HUES64 (cell line): Measurements from ENCODE around the gene PRKCQ.
"Not testable (repeated sequence)": the region's sequence is repeated elsewhere in the genome, so short reads cannot be mapped to it uniquely, and the experiment has no call there.

Experiments used
- H3K27ac ChIP-seq: 2 replicates; pipeline ENCODE4 v1.7.0; 2013; ENCODE audit warnings: low read depth, low read length, inconsistent platforms
- H3K27me3 ChIP-seq: 2 replicates; pipeline ENCODE4 v1.6.1; 2013; ENCODE audit warnings: mild to moderate bottlenecking, low read length; ENCODE audit not compliant: insufficient read depth
- H3K36me3 ChIP-seq: 2 replicates; pipeline ENCODE4 v1.6.1; 2013; ENCODE audit warnings: mild to moderate bottlenecking, low read length; ENCODE audit not compliant: insufficient read depth
- H3K4me1 ChIP-seq: 2 replicates; pipeline ENCODE4 v1.6.1; 2013; ENCODE audit warnings: mild to moderate bottlenecking, low read length, moderate library complexity; ENCODE audit not compliant: insufficient read depth
- H3K4me3 ChIP-seq: 2 replicates; pipeline ENCODE4 v1.5.1; 2013; ENCODE audit warnings: mild to moderate bottlenecking, low read length, moderate library complexity
- H3K9ac ChIP-seq: 2 replicates; pipeline ENCODE4 v1.6.1; 2013; ENCODE audit warnings: mild to moderate bottlenecking, low read depth, low read length
- H3K9me3 ChIP-seq: 2 replicates; pipeline ENCODE4 v1.6.1; 2013; ENCODE audit warnings: low read depth, low read length; ENCODE audit not compliant: insufficient read depth
- WGBS: fragments of 150-250, 120-280 bp; methylation state at CpG from one replicate; pipeline ENCODE4 v1.1.7; 2013; ENCODE audit warnings: missing lambda C conversion rate; 5-methylcytosine and 5-hydroxymethylcytosine counted together

The PRKCQ gene

GRCh38 chr10:6490614-6491013 lies 89.5 kb downstream of the PRKCQ start:
- no peak overlapping the region for H3K9ac ChIP-seq
- H3K9me3 ChIP-seq = no peaks in the 10 kb centered on the region
- H3K27ac ChIP-seq = no peak overlapping the region
- no peaks in the 10 kb centered on the region for H3K4me1 ChIP-seq
- H3K27me3 ChIP-seq = no peaks in the 10 kb centered on the region
- 96% methylated on average over 4 of the region's 4 CpGs for WGBS
- H3K36me3 ChIP-seq = peaks cover 48% of the 10 kb centered on the region
- no peak overlapping the region for H3K4me3 ChIP-seq

DNA sequence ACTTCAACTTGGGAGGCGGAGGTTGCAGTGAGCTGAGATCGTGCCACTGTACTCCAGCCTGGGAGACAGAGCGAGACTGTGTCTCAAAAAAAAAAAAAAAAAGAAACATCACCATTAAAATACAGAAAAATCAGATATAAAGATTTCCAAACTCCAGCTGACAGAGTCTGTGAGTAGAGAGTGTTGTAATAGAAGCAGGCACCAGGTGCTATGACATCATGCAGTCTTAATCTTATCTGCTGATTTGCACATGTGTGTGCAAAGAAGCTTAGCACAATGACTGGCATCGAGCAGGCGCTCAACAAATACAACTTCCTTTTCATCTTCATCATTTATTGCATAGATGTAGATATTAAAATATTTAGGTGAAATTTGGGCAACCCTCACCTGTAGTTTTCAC lies 92.2 kb downstream of the PRKCQ start:
- Histone ChIP-seq H3K27ac (no peak overlapping the region), H3K4me1 (no peaks in the 10 kb centered on the region), H3K4me3 (no peak overlapping the region), H3K36me3 (peaks cover 55% of the 10 kb centered on the region; the same call in 1 of the 2 replicates), H3K9me3 (no peaks in the 10 kb centered on the region), H3K27me3 (no peaks in the 10 kb centered on the region), H3K9ac (no peak overlapping the region)
- WGBS = 95% methylated on average over 5 of the region's 5 CpGs

- peaks cover 63% of the 10 kb centered on the region; the same call in 1 of the 2 replicates for H3K36me3 ChIP-seq
- 91% methylated on average over 6 of the region's 6 CpGs for WGBS
- H3K27me3 ChIP-seq = no peaks in the 10 kb centered on the region
- no peaks in the 10 kb centered on the region for H3K9me3 ChIP-seq
- no peak overlapping the region for H3K9ac ChIP-seq
- H3K27ac ChIP-seq = no peak overlapping the region
- H3K4me3 ChIP-seq = no peak overlapping the region
- H3K4me1 ChIP-seq = no peaks in the 10 kb centered on the region
Measured at GRCh38 chr10:6486309-6486708, 93.8 kb downstream of the PRKCQ start.

DNA sequence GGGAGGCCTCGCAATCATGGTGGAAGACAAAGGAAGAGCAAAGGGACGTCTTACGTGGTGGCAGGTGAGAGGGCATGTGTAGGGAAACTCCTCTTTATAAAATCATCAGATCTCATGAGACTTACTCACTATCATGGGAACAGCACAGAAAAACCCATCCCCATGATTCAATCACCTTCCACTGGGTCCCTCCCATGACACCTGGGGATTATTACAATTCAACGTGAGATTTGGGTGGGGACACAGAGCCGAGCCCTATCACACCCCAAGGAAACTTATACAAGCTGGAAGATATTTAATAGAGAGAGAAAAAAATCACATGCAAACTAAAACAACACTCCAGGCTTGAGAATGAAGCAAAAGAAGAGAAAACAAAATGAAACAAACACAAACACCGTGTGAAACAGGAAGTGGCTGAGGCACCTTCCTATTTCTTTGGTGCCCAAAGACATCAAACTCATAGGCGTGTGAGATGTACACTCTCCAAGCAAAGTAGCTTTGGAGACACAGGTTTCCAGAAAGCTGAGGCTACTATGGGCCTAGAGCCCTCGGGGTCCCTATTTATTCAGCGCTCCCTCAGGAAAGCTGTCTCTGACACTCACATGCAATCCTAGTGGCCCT lies 97.2 kb downstream of the PRKCQ start:
- Histone ChIP-seq H3K27ac (no peak overlapping the region), H3K9me3 (no peaks in the 10 kb centered on the region), H3K4me3 (no peak overlapping the region), H3K9ac (no peak overlapping the region), H3K4me1 (no peaks in the 10 kb centered on the region), H3K27me3 (no peaks in the 10 kb centered on the region), H3K36me3 (peaks cover 68% of the 10 kb centered on the region; the same call in 1 of the 2 replicates)
- 96% methylated on average over 8 of the region's 9 CpGs for WGBS

DNA sequence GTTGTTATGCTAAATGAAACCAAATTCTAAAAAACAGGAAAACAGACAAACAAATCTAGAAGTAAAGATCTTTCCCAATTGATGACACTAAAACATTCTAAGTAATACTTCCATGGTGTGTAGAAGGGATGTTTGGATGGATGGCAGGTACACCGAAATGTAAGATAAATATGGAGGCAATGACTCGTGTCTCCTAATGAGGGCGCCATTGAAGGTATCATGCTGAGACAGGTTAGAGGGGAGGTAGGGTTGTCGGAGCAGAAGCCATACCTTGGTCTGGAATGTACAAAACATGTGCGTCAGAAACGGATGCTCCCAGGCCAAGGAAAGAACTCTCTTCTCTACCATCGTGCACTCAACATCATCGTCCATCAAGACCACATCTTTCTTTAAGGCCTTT lies 101.4 kb downstream of the PRKCQ start:
- H3K9ac ChIP-seq = no peak overlapping the region
- 92% methylated on average over 8 of the region's 8 CpGs for WGBS
- no peaks in the 10 kb centered on the region for H3K4me1 ChIP-seq
- H3K4me3 ChIP-seq = no peak overlapping the region
- no peaks in the 10 kb centered on the region for H3K9me3 ChIP-seq
- H3K27ac ChIP-seq = no peak overlapping the region
- no peaks in the 10 kb centered on the region for H3K27me3 ChIP-seq
- H3K36me3 ChIP-seq = peaks cover 51% of the 10 kb centered on the region; the same call in 1 of the 2 replicates

DNA sequence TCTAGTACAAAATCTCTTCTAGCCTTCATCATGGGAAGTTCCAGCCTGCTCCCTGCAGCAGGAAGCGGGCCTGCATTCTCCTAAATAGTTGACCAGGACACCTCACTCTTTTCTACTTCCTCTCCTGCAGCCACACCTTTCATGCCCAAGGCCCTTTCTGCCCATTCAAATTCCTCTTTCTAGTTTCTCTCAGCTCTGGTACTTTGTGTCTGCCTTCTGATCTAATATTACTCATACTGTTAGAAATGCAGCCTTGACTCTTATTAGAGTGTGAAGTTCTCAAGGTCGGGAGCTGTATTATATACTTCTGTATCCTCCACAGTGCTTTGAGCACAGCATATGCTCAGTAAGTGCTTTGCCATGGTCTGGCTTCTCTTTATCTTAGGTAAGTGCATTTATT lies 103.1 kb downstream of the PRKCQ start:
- Histone ChIP-seq H3K9ac (no peak overlapping the region), H3K4me1 (no peaks in the 10 kb centered on the region), H3K9me3 (no peaks in the 10 kb centered on the region), H3K27me3 (no peaks in the 10 kb centered on the region), H3K36me3 (peaks cover 35% of the 10 kb centered on the region; the same call in 1 of the 2 replicates), H3K27ac (no peak overlapping the region), H3K4me3 (no peak overlapping the region)
- WGBS = 98% methylated on average over 2 of the region's 2 CpGs

- peaks cover 24% of the 10 kb centered on the region; the same call in 1 of the 2 replicates for H3K36me3 ChIP-seq
- H3K9me3 ChIP-seq = no peaks in the 10 kb centered on the region
- no peaks in the 10 kb centered on the region for H3K27me3 ChIP-seq
- WGBS = 92% methylated on average over 5 of the region's 5 CpGs
- no peaks in the 10 kb centered on the region for H3K4me1 ChIP-seq
- H3K9ac ChIP-seq = no peak overlapping the region
- H3K4me3 ChIP-seq = no peak overlapping the region
- no peak overlapping the region for H3K27ac ChIP-seq
Measured at GRCh38 chr10:6474871-6475270, 105.2 kb downstream of the PRKCQ start.

DNA sequence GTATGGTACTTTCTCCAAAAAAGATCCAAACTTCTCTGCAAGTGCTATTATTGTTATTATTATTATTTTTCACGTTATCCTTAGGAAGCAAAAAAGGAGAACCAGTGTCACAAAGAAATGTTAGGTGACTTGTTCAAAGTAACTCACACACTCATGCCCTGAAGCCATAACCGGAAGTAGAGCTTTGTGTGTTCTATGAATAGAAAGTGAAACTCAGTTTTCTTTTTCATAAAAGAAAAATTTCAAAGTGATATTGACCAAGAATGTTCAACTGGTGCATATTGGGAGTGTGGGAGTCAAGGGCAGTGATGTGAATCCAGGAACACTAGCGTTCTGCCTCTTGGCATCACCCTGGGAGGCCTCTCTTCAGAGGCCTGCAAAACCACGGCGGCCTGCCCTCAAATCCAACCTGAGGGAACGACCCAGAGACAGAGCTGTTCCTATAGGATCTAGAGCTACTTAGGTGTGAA lies 106.1 kb downstream of the PRKCQ start:
- 94% methylated on average over 6 of the region's 6 CpGs for WGBS
- no peak overlapping the region for H3K9ac ChIP-seq

GRCh38 chr10:6473430-6473829 lies 106.6 kb downstream of the PRKCQ start:
- Histone ChIP-seq H3K9me3 (no peaks in the 10 kb centered on the region), H3K27ac (no peak overlapping the region), H3K36me3 (peaks cover 19% of the 10 kb centered on the region; the same call in 1 of the 2 replicates), H3K9ac (no peak overlapping the region), H3K4me1 (no peaks in the 10 kb centered on the region), H3K4me3 (no peak overlapping the region), H3K27me3 (no peaks in the 10 kb centered on the region)
- WGBS = 92% methylated on average over 7 of the region's 7 CpGs

More for the DNA sequence above, 106.1 kb downstream of the PRKCQ start:
- Histone ChIP-seq H3K9me3 (no peaks in the 10 kb centered on the region), H3K36me3 (peaks cover 24% of the 10 kb centered on the region; the same call in 1 of the 2 replicates), H3K27me3 (no peaks in the 10 kb centered on the region), H3K4me3 (no peak overlapping the region), H3K27ac (no peak overlapping the region), H3K4me1 (no peaks in the 10 kb centered on the region)

GRCh38 chr10:6472710-6473005 lies 107.4 kb downstream of the PRKCQ start:
- not testable (repeated sequence) for H3K4me1 ChIP-seq, H3K9me3 ChIP-seq, H3K4me3 ChIP-seq, H3K9ac ChIP-seq, H3K27me3 ChIP-seq, H3K27ac ChIP-seq
- WGBS = 95% methylated on average over 7 of the region's 7 CpGs
- peaks cover 15% of the 10 kb centered on the region; the same call in 1 of the 2 replicates for H3K36me3 ChIP-seq

- H3K27ac ChIP-seq = no peak overlapping the region
- no peak overlapping the region for H3K9ac ChIP-seq
- H3K36me3 ChIP-seq = peaks cover 9% of the 10 kb centered on the region; the same call in 1 of the 2 replicates
- H3K4me1 ChIP-seq = no peaks in the 10 kb centered on the region
- H3K9me3 ChIP-seq = no peaks in the 10 kb centered on the region
- no peaks in the 10 kb centered on the region for H3K27me3 ChIP-seq
- no peak overlapping the region for H3K4me3 ChIP-seq
- WGBS = 95% methylated on average over 10 of the region's 11 CpGs
Measured at GRCh38 chr10:6470894-6471618, 109.0 kb downstream of the PRKCQ start.
